Stimulated activated CD4-positive, alpha-beta T cell treated with anti-CD3 and anti-CD28 coated beads, Interleukin-1b, Interleukin-23, amount 100 ng/mL, for 24 hours (primary cell): ENCODE measurements around the gene SNRPA1.
A peak's percentile ranks its signal among the peaks of the same experiment; 100 is the strongest.

Source experiments
- DNase-seq, 4 experiments: peaks; one replicate each; pipeline ENCODE4 v3.0.0-alpha.2; 2020; ENCODE audit warnings: low read depth in 4 of 4, low spot score in 1 of 4

The SNRPA1 gene

DNA sequence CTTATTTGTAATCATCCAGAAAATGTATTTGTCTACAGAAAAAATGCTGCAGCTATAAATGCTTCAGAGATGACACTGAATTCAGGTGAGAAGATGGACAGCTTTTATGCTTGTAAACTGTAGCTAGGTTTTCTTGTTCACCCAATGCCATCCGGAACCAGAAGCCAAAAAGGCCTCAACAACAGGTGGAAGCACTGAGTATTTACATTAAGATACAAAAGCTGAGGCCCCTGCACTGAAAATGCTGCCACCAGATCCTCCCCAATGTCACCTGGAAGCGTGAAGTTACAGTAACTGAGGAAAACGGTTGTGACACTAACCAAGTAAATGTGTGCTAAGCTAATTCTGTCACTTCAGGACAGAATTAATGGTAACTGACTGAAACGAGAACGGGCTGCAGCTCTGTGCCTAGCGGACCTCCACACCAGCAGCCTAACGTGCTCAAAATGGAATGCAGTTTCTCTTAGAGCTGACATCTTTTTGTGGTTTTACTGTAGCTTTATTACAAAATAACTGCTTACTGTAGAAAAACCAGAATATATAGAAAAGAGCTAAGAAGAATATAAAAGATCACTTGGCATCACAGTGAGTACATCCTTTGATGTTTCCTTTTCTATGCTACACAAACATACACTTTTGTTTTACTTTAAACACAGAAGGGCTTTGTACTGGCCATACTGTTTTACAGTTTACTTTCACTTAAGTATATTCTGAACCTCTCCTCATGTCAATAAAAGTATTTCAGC lies 50.8 kb downstream of the SNRPA1 start:
- no peak for DNase-seq

- no peak for DNase-seq
Measured at GRCh38 chr15:101243420-101243819, 51.6 kb downstream of the SNRPA1 start.

DNA sequence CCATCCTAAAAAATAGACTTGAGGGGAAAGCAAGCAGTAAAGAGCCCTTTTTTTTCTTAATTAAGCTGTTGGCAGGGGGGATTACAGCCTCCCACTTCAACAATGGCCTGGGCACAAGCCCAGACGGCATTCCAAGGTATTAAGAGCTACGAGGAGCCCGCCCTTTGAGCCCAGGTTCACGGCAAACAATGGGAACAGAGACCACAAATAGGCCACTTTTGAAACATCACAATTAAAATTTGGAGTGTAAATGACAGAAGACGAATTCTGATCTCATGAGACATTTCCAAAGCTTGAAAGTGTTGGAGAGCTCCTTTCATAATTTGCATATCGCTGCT lies 52.1 kb downstream of the SNRPA1 start:
- no peak for DNase-seq

DNA sequence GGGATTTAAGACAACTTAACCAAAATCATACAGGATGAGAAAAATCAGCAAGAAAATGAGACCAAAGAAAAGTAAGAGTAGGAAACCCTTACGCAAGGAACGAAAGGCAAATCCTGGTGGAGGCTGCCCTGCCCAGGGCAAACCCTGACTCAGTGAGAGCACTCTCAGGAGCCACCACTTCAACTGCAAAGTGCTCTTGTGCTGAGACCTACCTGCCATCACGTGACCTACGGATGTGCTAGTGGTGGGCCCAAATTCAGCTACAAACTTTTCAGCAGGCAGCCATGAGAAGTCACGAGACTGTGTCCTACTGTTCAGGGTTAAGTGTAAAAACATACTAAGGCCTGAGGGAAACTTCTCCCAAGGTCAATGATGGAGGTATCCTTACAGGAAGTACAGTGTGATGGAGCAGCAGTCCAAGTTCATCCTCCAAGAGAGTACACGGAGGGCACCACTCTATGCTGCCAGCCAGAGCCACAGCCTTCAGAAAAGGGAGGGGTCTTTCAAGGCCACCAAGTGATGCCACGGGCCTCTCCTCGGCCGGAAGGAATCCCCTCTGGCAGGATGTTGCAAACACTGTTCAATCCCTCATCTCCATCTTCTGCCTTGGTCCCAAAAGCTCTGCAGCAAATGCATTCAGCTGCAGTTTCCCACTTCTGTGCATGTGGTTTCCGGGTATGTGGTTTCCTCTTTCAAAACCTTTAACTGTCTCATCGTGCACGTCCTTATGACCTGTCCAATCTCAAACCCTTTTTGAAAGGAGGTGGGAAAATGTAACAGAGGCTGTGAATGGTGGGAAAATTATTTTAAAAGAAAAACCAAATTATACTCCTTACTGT lies 52.7 kb downstream of the SNRPA1 start:
- DNase-seq: peak in 1 of 4 experiments; percentile 20

- DNase-seq: no peak
Measured at GRCh38 chr15:101240358-101240757, 54.7 kb downstream of the SNRPA1 start.

DNA sequence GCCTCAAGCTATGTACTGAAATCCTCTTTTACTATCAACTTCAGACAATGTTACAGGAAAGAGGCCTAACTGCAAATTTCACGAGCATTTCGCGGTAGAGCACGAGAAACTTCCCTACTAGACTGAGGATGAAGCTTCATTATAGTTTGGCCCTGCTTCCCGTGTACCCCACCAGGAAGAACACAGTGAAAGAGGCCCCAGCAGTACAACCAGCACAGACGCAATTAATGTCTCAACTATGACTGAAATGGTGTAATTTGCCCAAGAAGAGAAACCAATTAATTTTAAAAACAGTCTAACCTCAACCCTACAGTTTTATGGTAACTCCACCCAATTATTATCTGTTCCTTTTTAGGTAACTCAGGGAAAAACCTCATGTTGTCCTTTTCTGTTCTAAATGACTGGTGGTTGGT lies 55.3 kb downstream of the SNRPA1 start:
- DNase-seq: no peak

DNA sequence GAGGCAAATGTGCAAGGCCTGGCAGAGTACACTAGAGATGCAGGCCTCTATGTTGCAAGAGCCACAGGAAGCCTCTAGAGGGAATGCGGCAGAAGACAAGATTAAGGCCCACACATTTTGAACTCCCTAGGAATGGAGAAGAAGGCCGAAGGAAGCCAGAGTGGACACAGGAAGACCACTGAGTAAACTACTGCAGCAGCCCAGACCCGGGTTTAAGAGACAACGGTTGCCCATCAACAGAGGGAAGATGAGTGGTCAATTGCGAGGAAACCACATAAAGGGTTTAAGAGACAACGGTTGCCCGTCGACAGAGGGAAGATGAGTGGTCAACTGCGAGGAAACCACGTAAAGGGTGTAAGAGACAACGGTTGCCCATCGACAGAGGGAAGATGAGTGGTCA lies 57.8 kb downstream of the SNRPA1 start:
- DNase-seq: no peak

DNA sequence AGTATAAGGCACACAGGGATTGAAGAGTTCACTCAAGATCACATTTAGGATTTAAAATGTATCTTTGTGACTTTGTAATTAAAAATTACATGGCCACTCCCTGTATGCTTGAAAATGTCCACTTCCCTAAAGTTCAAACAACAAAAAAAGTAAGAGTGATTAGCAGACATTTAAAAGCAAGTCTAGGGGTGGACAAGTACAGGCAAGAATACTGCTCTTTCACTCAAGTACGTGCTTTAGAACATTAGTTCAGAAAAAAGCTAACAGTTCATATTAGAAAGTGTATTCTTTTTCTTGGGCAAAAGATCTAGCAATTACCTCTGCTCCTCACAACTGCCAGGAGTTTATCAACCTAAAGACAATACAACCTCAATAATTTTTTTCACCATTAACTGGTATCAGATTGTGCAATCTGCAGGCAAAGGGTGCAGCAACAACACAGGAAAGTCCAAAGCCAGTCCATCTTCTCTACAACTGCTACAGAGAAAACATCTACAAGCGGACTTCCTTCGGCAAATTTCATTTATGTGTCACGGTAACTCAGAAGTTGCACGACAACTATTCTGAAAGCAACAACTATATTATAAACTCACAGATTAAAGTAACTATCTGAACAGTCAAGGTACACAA lies 61.3 kb downstream of the SNRPA1 start:
- no peak for DNase-seq

DNA sequence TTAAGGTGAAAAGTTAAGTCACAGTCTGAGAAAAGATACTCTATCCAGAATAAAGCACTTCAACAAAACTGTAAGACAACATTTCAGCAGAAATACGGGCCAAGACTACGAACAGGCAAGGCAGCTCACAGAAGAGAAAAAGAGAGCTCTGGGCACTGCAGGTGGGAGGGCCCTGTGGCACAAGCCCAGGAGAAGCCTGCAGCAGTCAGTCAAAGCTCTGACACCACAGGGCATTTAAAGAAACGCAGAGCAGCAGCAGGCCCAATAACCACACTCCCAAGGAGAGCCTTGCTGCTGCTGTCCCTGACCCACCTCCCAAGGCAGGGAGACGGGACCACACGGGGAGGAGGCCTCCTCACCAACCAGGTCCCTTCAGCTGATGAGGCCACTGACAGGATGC lies 62.4 kb downstream of the SNRPA1 start:
- DNase-seq: no peak
